Left kidney (tissue), 2 donors: Measurements from ENCODE around the gene CRACDL. TPM values are rescaled to one million over a fixed set of nuclear protein-coding genes. Genes with fewer than 3 reads are reported as not detected.
A peak's percentile ranks its signal among the peaks of the same experiment; 100 is the strongest.

Experiments
- DNase-seq: peaks from one replicate; pipeline ENCODE4 v3.0.0-alpha.2; 2013
- polyA plus RNA-seq: library from polyadenylated mRNA; unstranded; fragments of 120-200 nt; gene quantifications from one replicate; pipeline ENCODE4 v1.2.1, GENCODE V29; 2013; ENCODE audit not compliant: insufficient read length

CRACDL gene
- polyA plus RNA-seq, 1 donor, result 2.5 TPM

- no peak for DNase-seq
Observed at GRCh38 chr2:98801921-98802321, 134.1 kb downstream of the CRACDL start.

- no peak for DNase-seq
Observed at GRCh38 chr2:98801286-98801685, 134.7 kb downstream of the CRACDL start.

GRCh38 chr2:98800330-98801064 is 135.5 kb downstream of the CRACDL start:
- no peak for DNase-seq

GRCh38 chr2:98799375-98800329 is 136.4 kb downstream of the CRACDL start:
- DNase-seq, result no peak

- DNase-seq, result no peak
Observed at GRCh38 chr2:98796775-98797544, 139.1 kb downstream of the CRACDL start.

- DNase-seq, result no peak
Observed at GRCh38 chr2:98795891-98796676, 139.9 kb downstream of the CRACDL start.

GRCh38 chr2:98793897-98794830 is 141.9 kb downstream of the CRACDL start:
- no peak for DNase-seq

GRCh38 chr2:98793275-98793674 is 142.8 kb downstream of the CRACDL start:
- no peak for DNase-seq

- DNase-seq, result no peak
Observed at GRCh38 chr2:98790221-98790620, 145.8 kb downstream of the CRACDL start.

GRCh38 chr2:98787700-98788099 is 148.3 kb downstream of the CRACDL start:
- no peak for DNase-seq

GRCh38 chr2:98786179-98786578 is 149.8 kb downstream of the CRACDL start:
- no peak for DNase-seq

- DNase-seq, result no peak
Observed at GRCh38 chr2:98782570-98782969, 153.5 kb downstream of the CRACDL start.

- DNase-seq, result no peak
Observed at GRCh38 chr2:98781822-98782221, 154.2 kb downstream of the CRACDL start.

- DNase-seq, result no peak
Observed at GRCh38 chr2:98778741-98779483, 157.1 kb downstream of the CRACDL start.

GRCh38 chr2:98778151-98778550 is 157.9 kb downstream of the CRACDL start:
- DNase-seq, result no peak

- DNase-seq, result no peak
Observed at GRCh38 chr2:98777710-98778109, 158.3 kb downstream of the CRACDL start.

GRCh38 chr2:98777076-98777475 is 158.9 kb downstream of the CRACDL start:
- no peak for DNase-seq

- DNase-seq, result no peak
Observed at GRCh38 chr2:98776136-98776535, 159.9 kb downstream of the CRACDL start.

GRCh38 chr2:98775146-98775986 is 160.7 kb downstream of the CRACDL start:
- peak; percentile 30 for DNase-seq
